ENCODE data around the gene OTUB2. TPM values are rescaled to one million over a fixed set of nuclear protein-coding genes. Genes with fewer than 3 reads are reported as not detected.

OTUB2 gene
- 5.6 TPM for total RNA-seq

GRCh38 chr14:94026173-94026888 lies at the start of gene OTUB2:
TSS of gene OTUB2 (plus strand) at chr14:94026340. CDS start at chr14:94026538, 198 bp downstream.

GRCh38 chr14:93976477-93977057 lies 49.6 kb upstream of the OTUB2 start, which contains the start of gene ASB2:
TSS of gene ASB2 (minus strand) at chr14:93976570. CDS start at chr14:93964539, 12,031 bp downstream.

GRCh38 chr14:93997082-93997481 lies 29.1 kb upstream of the OTUB2 start, which contains the start of gene CCDC197:
TSS of gene CCDC197 (plus strand) at chr14:93997301. CDS start at chr14:93998132, 831 bp downstream.

GRCh38 chr14:94080621-94081385 lies 54.7 kb downstream of the OTUB2 start, which contains the start of the genes DDX24 and IFI27L1:
TSS of gene DDX24 (minus strand) at chr14:94081202. CDS start at chr14:94079742, 1,460 bp downstream.
TSS of gene IFI27L1 (plus strand) at chr14:94081310. CDS start at chr14:94096938, 15,628 bp downstream.

Other genes with a start within 250 kb of the OTUB2 start
- not detected for gene PRIMA1, start 237.9 kb upstream of the OTUB2 start, total RNA-seq
- 1.6 TPM for gene FAM181A, start 99.0 kb upstream of the OTUB2 start, total RNA-seq
- not detected for gene ASB2, start 49.8 kb upstream of the OTUB2 start, total RNA-seq
- gene CCDC197, start 29.0 kb upstream of the OTUB2 start, total RNA-seq: not detected
- gene DDX24, start 54.9 kb downstream of the OTUB2 start, total RNA-seq: 121 TPM
- 5.3 TPM for gene IFI27L1, start 55.0 kb downstream of the OTUB2 start, total RNA-seq
- 8.8 TPM for gene IFI27, start 84.4 kb downstream of the OTUB2 start, total RNA-seq
- 11.9 TPM for gene IFI27L2, start 103.3 kb downstream of the OTUB2 start, total RNA-seq
- gene PPP4R4, start 148.0 kb downstream of the OTUB2 start, total RNA-seq: 1.6 TPM